ENCODE results near the gene FOXP1. TPM values are rescaled to one million over a fixed set of nuclear protein-coding genes. Genes with fewer than 3 reads are reported as not detected.

Gene FOXP1
- total RNA-seq, 4 donors from 2014 or later: 169 to 300 (median 202) TPM

GRCh38 chr3:71465371-71466036 is 118.0 kb downstream of the FOXP1 start:
- WGBS, 2 donors (ENCODE audit: low coverage in 1 of 2): 76 to 77% methylated on average over 6 to 8 of the region's 13 CpGs
- H3K4me1 ChIP-seq: peaks cover 0 to 51% (median 0%) of the 10 kb centered on the region in 3 donors
- H3K27ac ChIP-seq: no peak overlapping the region
- no peaks in the 10 kb centered on the region for H3K27me3 ChIP-seq
- no peak overlapping the region for H3K4me3 ChIP-seq
- no peaks in the 10 kb centered on the region for H3K36me3 ChIP-seq
- H3K9me3 ChIP-seq: no peaks in the 10 kb centered on the region
- no peak for TF ChIP-seq EP300 (IDR thresholded peaks at IDR 0.05)
- TF ChIP-seq POLR2AphosphoS5 (IDR thresholded peaks at IDR 0.05): no peak
- no peak for TF ChIP-seq CTCF (IDR thresholded peaks at IDR 0.05)
- ATAC-seq: no peak

GRCh38 chr3:71464613-71465012 is 118.9 kb downstream of the FOXP1 start:
- H3K9me3 ChIP-seq: no peaks in the 10 kb centered on the region
- H3K27me3 ChIP-seq: no peaks in the 10 kb centered on the region
- ATAC-seq: no peak
- H3K4me3 ChIP-seq: no peak overlapping the region
- H3K4me1 ChIP-seq: peaks cover 0 to 51% (median 0%) of the 10 kb centered on the region in 3 donors
- no peak overlapping the region for H3K27ac ChIP-seq
- H3K36me3 ChIP-seq: no peaks in the 10 kb centered on the region
- WGBS, 2 donors (ENCODE audit: low coverage in 1 of 2): no CpG with 5 or more reads among the region's 2 CpGs
- TF ChIP-seq POLR2A (IDR thresholded peaks at IDR 0.05) (no peak), POLR2AphosphoS5 (IDR thresholded peaks at IDR 0.05) (no peak), EP300 (IDR thresholded peaks at IDR 0.05) (no peak), CTCF (IDR thresholded peaks at IDR 0.05) (no peak)

GRCh38 chr3:71463617-71464016 is 119.9 kb downstream of the FOXP1 start:
- TF ChIP-seq EP300 (IDR thresholded peaks at IDR 0.05): no peak
- TF ChIP-seq POLR2A (IDR thresholded peaks at IDR 0.05): no peak
- TF ChIP-seq POLR2AphosphoS5 (IDR thresholded peaks at IDR 0.05): no peak
- TF ChIP-seq CTCF (IDR thresholded peaks at IDR 0.05): no peak
- H3K4me1 ChIP-seq: peaks cover 0 to 45% (median 0%) of the 10 kb centered on the region in 3 donors
- no peaks in the 10 kb centered on the region for H3K27me3 ChIP-seq
- no peaks in the 10 kb centered on the region for H3K9me3 ChIP-seq
- no peak for ATAC-seq
- no peak overlapping the region for H3K4me3 ChIP-seq
- no peaks in the 10 kb centered on the region for H3K36me3 ChIP-seq
- H3K27ac ChIP-seq: peak overlapping the region in 1 of 4 donors; percentile 66
- 61% methylated on average over 2 of the region's 3 CpGs; no CpG with 5 or more reads in 1 of the 2 donors for WGBS, 2 donors (ENCODE audit: low coverage in 1 of 2)

- Histone ChIP-seq H3K27me3 (no peaks in the 10 kb centered on the region), H3K4me3 (no peak overlapping the region), H3K36me3 (no peaks in the 10 kb centered on the region), H3K27ac (peak overlapping the region in 3 of 4 donors; percentile 53 to 70 (median 66)), H3K9me3 (no peaks in the 10 kb centered on the region), H3K4me1 (peaks cover 0 to 50% (median 0%) of the 10 kb centered on the region in 3 donors)
- WGBS, 2 donors (ENCODE audit: low coverage in 1 of 2): 68 to 70% methylated on average over 6 of the region's 7 CpGs
- ATAC-seq: no peak
- no peak for TF ChIP-seq POLR2A (IDR thresholded peaks at IDR 0.05)
- no peak for TF ChIP-seq EP300 (IDR thresholded peaks at IDR 0.05)
- no peak for TF ChIP-seq CTCF (IDR thresholded peaks at IDR 0.05)
- no peak for TF ChIP-seq POLR2AphosphoS5 (IDR thresholded peaks at IDR 0.05)
Observed at GRCh38 chr3:71462586-71462985, 120.9 kb downstream of the FOXP1 start.
